ENCODE data around the gene CFHR2.

DNA sequence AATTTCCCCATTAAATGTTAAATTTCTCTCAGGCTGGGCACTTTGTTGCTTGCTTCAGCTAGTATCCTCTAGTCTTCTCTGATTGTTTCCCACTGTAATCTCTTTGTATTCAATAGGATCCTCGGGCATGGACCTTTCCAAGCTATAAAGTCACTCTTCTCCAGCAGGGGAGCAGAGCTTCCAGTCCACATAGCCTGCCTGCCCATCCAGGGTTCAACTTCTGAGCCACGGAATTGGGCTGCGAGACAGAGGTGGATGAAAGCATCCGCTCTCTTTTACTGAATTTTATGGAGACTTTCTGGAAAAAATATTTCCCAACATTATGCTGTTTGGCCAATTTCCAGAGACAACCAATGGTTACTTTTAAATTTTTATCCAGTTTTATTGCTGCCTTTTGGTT is 32.7 kb downstream of the CFHR2 start:
- no peak for TF ChIP-seq POLR2A (IDR thresholded peaks at IDR 0.05; ENCODE audit: extremely low read depth, insufficient read length)
- TF ChIP-seq, protein P1, sequence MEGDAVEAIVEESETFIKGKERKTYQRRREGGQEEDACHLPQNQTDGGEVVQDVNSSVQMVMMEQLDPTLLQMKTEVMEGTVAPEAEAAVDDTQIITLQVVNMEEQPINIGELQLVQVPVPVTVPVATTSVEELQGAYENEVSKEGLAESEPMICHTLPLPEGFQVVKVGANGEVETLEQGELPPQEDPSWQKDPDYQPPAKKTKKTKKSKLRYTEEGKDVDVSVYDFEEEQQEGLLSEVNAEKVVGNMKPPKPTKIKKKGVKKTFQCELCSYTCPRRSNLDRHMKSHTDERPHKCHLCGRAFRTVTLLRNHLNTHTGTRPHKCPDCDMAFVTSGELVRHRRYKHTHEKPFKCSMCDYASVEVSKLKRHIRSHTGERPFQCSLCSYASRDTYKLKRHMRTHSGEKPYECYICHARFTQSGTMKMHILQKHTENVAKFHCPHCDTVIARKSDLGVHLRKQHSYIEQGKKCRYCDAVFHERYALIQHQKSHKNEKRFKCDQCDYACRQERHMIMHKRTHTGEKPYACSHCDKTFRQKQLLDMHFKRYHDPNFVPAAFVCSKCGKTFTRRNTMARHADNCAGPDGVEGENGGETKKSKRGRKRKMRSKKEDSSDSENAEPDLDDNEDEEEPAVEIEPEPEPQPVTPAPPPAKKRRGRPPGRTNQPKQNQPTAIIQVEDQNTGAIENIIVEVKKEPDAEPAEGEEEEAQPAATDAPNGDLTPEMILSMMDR (IDR thresholded peaks at IDR 0.05; ENCODE audit: low read depth, low read length): no peak

Data from NB4 (cell line).